ENCODE results near the gene HOXB2. TPM values are rescaled to one million over a fixed set of nuclear protein-coding genes. Genes with fewer than 3 reads are reported as not detected.
A peak's percentile ranks its signal among the peaks of the same experiment; 100 is the strongest.

Gene HOXB2
- total RNA-seq, 4 donors from 2014 or later: 1.4 to 9.6 (median 4.1) TPM

GRCh38 chr17:48570325-48571023 lies 25.6 kb upstream of the HOXB2 start:
- DNase-seq: peak in 1 of 3 donors; percentile 43
- Histone ChIP-seq H3K27me3 (no peaks in the 10 kb centered on the region), H3K4me3 (peak overlapping the region in 2 of 4 donors; percentile 20 to 34), H3K9me3 (no peaks in the 10 kb centered on the region), H3K36me3 (peaks cover 0 to 12% (median 0%) of the 10 kb centered on the region in 3 donors), H3K4me1 (peaks cover 0 to 55% (median 2%) of the 10 kb centered on the region in 4 donors), H3K27ac (peak overlapping the region; percentile 54 to 92 (median 67))
- TF ChIP-seq POLR2A (IDR thresholded peaks at IDR 0.05): no peak
- TF ChIP-seq CTCF (IDR thresholded peaks at IDR 0.05): no peak

GRCh38 chr17:48569674-48570324 lies 24.9 kb upstream of the HOXB2 start:
- peak overlapping the region in 1 of 4 donors; percentile 34 for H3K4me3 ChIP-seq
- H3K27me3 ChIP-seq: no peaks in the 10 kb centered on the region
- DNase-seq: no peak
- no peaks in the 10 kb centered on the region for H3K9me3 ChIP-seq
- peaks cover 0 to 12% (median 0%) of the 10 kb centered on the region in 3 donors for H3K36me3 ChIP-seq
- TF ChIP-seq POLR2A (IDR thresholded peaks at IDR 0.05): no peak
- TF ChIP-seq CTCF (IDR thresholded peaks at IDR 0.05): peak in 1 of 6 experiments; percentile 8
- peaks cover 0 to 60% (median 2%) of the 10 kb centered on the region in 4 donors for H3K4me1 ChIP-seq
- H3K27ac ChIP-seq: peak overlapping the region; percentile 54 to 92 (median 67)

GRCh38 chr17:48569240-48569582 lies 24.3 kb upstream of the HOXB2 start:
- Histone ChIP-seq H3K4me3 (peak overlapping the region in 1 of 4 donors; percentile 27), H3K27me3 (no peaks in the 10 kb centered on the region), H3K4me1 (peaks cover 0 to 60% (median 2%) of the 10 kb centered on the region in 4 donors), H3K27ac (peak overlapping the region in 3 of 4 donors; percentile 55 to 92 (median 79)), H3K36me3 (peaks cover 0 to 12% (median 0%) of the 10 kb centered on the region in 3 donors), H3K9me3 (no peaks in the 10 kb centered on the region)
- DNase-seq: no peak
- TF ChIP-seq POLR2A (IDR thresholded peaks at IDR 0.05): no peak
- TF ChIP-seq CTCF (IDR thresholded peaks at IDR 0.05): no peak

- Histone ChIP-seq H3K27me3 (no peaks in the 10 kb centered on the region), H3K4me1 (peaks cover 0 to 65% (median 2%) of the 10 kb centered on the region in 4 donors), H3K36me3 (peaks cover 0 to 12% (median 0%) of the 10 kb centered on the region in 3 donors), H3K9me3 (no peaks in the 10 kb centered on the region), H3K4me3 (peak overlapping the region in 2 of 4 donors; percentile 3 to 27), H3K27ac (peak overlapping the region in 3 of 4 donors; percentile 34 to 92 (median 79))
- TF ChIP-seq CTCF (IDR thresholded peaks at IDR 0.05): no peak
- TF ChIP-seq POLR2A (IDR thresholded peaks at IDR 0.05): no peak
- peak in 1 of 3 donors; percentile 48 for DNase-seq
These were observed 23.8 kb upstream of the HOXB2 start for GRCh38 chr17:48568499-48569239.

GRCh38 chr17:48567646-48568354 lies 22.9 kb upstream of the HOXB2 start:
- H3K4me1 ChIP-seq: peaks cover 0 to 73% (median 2%) of the 10 kb centered on the region in 4 donors
- no peaks in the 10 kb centered on the region for H3K9me3 ChIP-seq
- TF ChIP-seq CTCF (IDR thresholded peaks at IDR 0.05) (no peak), POLR2A (IDR thresholded peaks at IDR 0.05) (no peak)
- peak overlapping the region in 1 of 4 donors; percentile 27 for H3K4me3 ChIP-seq
- H3K36me3 ChIP-seq: peaks cover 0 to 12% (median 0%) of the 10 kb centered on the region in 3 donors
- peak overlapping the region in 2 of 4 donors; percentile 79 to 92 for H3K27ac ChIP-seq
- DNase-seq: no peak
- H3K27me3 ChIP-seq: no peaks in the 10 kb centered on the region
